NCI-H69 (cell line): Measurements from ENCODE around the gene MIPEP.
"Not testable (repeated sequence)": the region's sequence is repeated elsewhere in the genome, so short reads cannot be mapped to it uniquely, and the experiment has no call there.

Source experiments
- DNase-seq: peaks from one replicate; lab custom pipeline; 2025; lab: John Stamatoyannopoulos, UW

The MIPEP gene

GRCh38 chr13:23776698-23777574, 112.3 kb downstream of the MIPEP start:
- DNase-seq, result no peak

GRCh38 chr13:23772717-23773116, 116.5 kb downstream of the MIPEP start:
- DNase-seq, result no peak

- DNase-seq, result no peak
These were observed 117.2 kb downstream of the MIPEP start for GRCh38 chr13:23771956-23772355.

- DNase-seq, result no peak
These were observed 117.6 kb downstream of the MIPEP start for GRCh38 chr13:23771552-23771951.

GRCh38 chr13:23770973-23771372, 118.2 kb downstream of the MIPEP start:
- no peak for DNase-seq

GRCh38 chr13:23770428-23770827, 118.8 kb downstream of the MIPEP start:
- DNase-seq, result no peak

- no peak for DNase-seq
These were observed 119.8 kb downstream of the MIPEP start for GRCh38 chr13:23769401-23769800.

- no peak for DNase-seq
These were observed 121.4 kb downstream of the MIPEP start for GRCh38 chr13:23767838-23768237.

GRCh38 chr13:23766939-23767338, 122.3 kb downstream of the MIPEP start:
- DNase-seq, result no peak

- DNase-seq, result no peak
These were observed 122.9 kb downstream of the MIPEP start for GRCh38 chr13:23766283-23766682.

GRCh38 chr13:23765531-23765930, 123.7 kb downstream of the MIPEP start:
- no peak for DNase-seq

GRCh38 chr13:23763318-23763717, 125.9 kb downstream of the MIPEP start:
- DNase-seq, result no peak

GRCh38 chr13:23761760-23762159, 127.4 kb downstream of the MIPEP start:
- not testable (repeated sequence) for DNase-seq

GRCh38 chr13:23760000-23760399, 129.2 kb downstream of the MIPEP start:
- no peak for DNase-seq

GRCh38 chr13:23758798-23759527, 130.2 kb downstream of the MIPEP start:
- DNase-seq, result no peak

GRCh38 chr13:23754997-23755396, 134.2 kb downstream of the MIPEP start:
- peak; percentile 81 for DNase-seq

- DNase-seq, result no peak
These were observed 134.7 kb downstream of the MIPEP start for GRCh38 chr13:23754506-23754905.

GRCh38 chr13:23753458-23753857, 135.7 kb downstream of the MIPEP start:
- no peak for DNase-seq

GRCh38 chr13:23752111-23753001, 136.8 kb downstream of the MIPEP start:
- no peak for DNase-seq

GRCh38 chr13:23751195-23751594, 138.0 kb downstream of the MIPEP start:
- no peak for DNase-seq

- no peak for DNase-seq
These were observed 138.6 kb downstream of the MIPEP start for GRCh38 chr13:23750383-23751121.
